HepG2 (cell line): Measurements from ENCODE around the gene ATE1. TPM values are rescaled to one million over a fixed set of nuclear protein-coding genes. Genes with fewer than 3 reads are reported as not detected.

Source experiments
- ATAC-seq: fragments of 200-7000 bp; cut with Tn5 transposase; 3 replicates; pipeline ENCODE4 v1.9.1; 2020; ENCODE audit warnings: mild to moderate bottlenecking, moderate library complexity
- BruUV-seq: library from RNA; stranded (reverse); fragments of 400-500 nt; replicated peaks from 2 replicates; lab custom pipeline; 2021; lab: Mats Ljungman, UMichigan
- CTCF ChIA-PET: fragments of 300-600 bp; formaldehyde crosslinking; extraction: SDS; loops from one replicate; lab custom pipeline; 2021; ENCODE audit warnings: low total read pairs, inconsistent platforms, low intra/inter-chr PET ratio; lab: Yijun Ruan, JAX
- POLR2A ChIA-PET: fragments of 350-600 bp; sonication (Branson Sonifier 250); formaldehyde crosslinking; loops from one replicate; lab custom pipeline; 2020; ENCODE audit warnings: antibody characterized with exemption, inconsistent platforms; lab: Yijun Ruan, JAX
- DNase-seq: peaks from one replicate; pipeline ENCODE4 v3.0.0-alpha.2; 2015; ENCODE audit warnings: low spot score
- FAIRE-seq: peaks from 3 replicates; lab custom pipeline; 2011; peaks lifted over from hg19 to GRCh38; lab: Jason Lieb, UNC
- H2AFZ ChIP-seq: one replicate; pipeline ENCODE4 v1.6.1; 2011; ENCODE audit warnings: low read length, inconsistent platforms
- H3K27ac ChIP-seq: fragments of 300-600 bp; 3 replicates; pipeline ENCODE4 v1.8.0; 2011; ENCODE audit warnings: mixed run types, mild to moderate bottlenecking, mixed read lengths, low read length, inconsistent platforms; ENCODE audit not compliant: insufficient read depth; ENCODE audit errors: extremely low read length
- H3K27me3 ChIP-seq, 2 experiments: fragments of 200-600 bp in 1 of 2; 2 replicates in 1 of 2; 3 replicates in 1 of 2; pipeline versions ENCODE4 v1.6.0 to v1.8.0; 2011; ENCODE audit warnings: low read length in 2 of 2, mild to moderate bottlenecking in 2 of 2, moderate library complexity in 2 of 2, inconsistent platforms in 1 of 2; ENCODE audit not compliant: insufficient read depth in 2 of 2, control insufficient read depth in 1 of 2
- H3K36me3 ChIP-seq, 2 experiments: fragments of 200-600 bp in 1 of 2; replicated peaks in 1 of 2; 2 replicates in 1 of 2; 3 replicates in 1 of 2; pipeline versions ENCODE4 v1.5.1 to v1.8.0; 2011; ENCODE audit warnings: low read length in 2 of 2, inconsistent platforms in 1 of 2; ENCODE audit not compliant: insufficient read depth in 2 of 2, control insufficient read depth in 1 of 2
- H3K4me1 ChIP-seq: 2 replicates; pipeline ENCODE4 v1.5.1; 2012; ENCODE audit warnings: low read length, inconsistent platforms; ENCODE audit not compliant: insufficient read depth
- H3K4me2 ChIP-seq: 2 replicates; pipeline ENCODE4 v1.6.0; 2011; ENCODE audit warnings: low read depth, low read length, inconsistent platforms
- H3K4me3 ChIP-seq, 3 experiments: fragments of 200-600 bp in 1 of 3; sonication (generic), shearing (Covaris generic) in 1 of 3; replicated peaks in 1 of 3; 2 replicates each; pipeline ENCODE4 v1.5.1; 2011 to 2016; ENCODE audit warnings: low read length in 3 of 3, inconsistent platforms in 2 of 3, low read depth in 2 of 3, mild to moderate bottlenecking in 2 of 3, control low read depth in 1 of 3, mixed read lengths in 1 of 3; ENCODE audit not compliant: insufficient read depth in 1 of 3
- H3K79me2 ChIP-seq: one replicate; pipeline ENCODE4 v1.6.1; 2011; ENCODE audit warnings: low read length, inconsistent platforms; ENCODE audit not compliant: insufficient read depth
- H3K9ac ChIP-seq: 2 replicates; pipeline ENCODE4 v1.6.0; 2011; ENCODE audit warnings: mild to moderate bottlenecking, low read depth, low read length, inconsistent platforms; ENCODE audit not compliant: insufficient read depth
- H3K9me3 ChIP-seq: 2 replicates; pipeline ENCODE4 v1.5.1; 2012; ENCODE audit warnings: mild to moderate bottlenecking, low read length
- H4K20me1 ChIP-seq: 2 replicates; pipeline ENCODE4 v1.6.0; 2011; ENCODE audit warnings: inconsistent platforms, mild to moderate bottlenecking, low read length, moderate library complexity; ENCODE audit not compliant: insufficient read depth
- CEBPG ChIP-seq: IDR thresholded peaks from 2 replicates; pipeline ENCODE4 v1.6.1; 2016
- SMYD3 ChIP-seq: sonication (generic); formaldehyde crosslinking; IDR thresholded peaks from 2 replicates; pipeline ENCODE4 v1.8.1; 2023; ENCODE audit warnings: mild to moderate bottlenecking, missing genetic modification reagents
- ZNF7 ChIP-seq: IDR thresholded peaks from 2 replicates; pipeline ENCODE4 v1.6.1; 2016; ENCODE audit warnings: missing biosample characterization, missing genetic modification reagents
- WGBS: methylation state at CpG from one replicate; pipeline ENCODE4 v1.1.6; 2017; ENCODE audit warnings: low lambda C conversion rate; 5-methylcytosine and 5-hydroxymethylcytosine counted together
- in situ Hi-C: cut with HindIII; loops from 2 replicates; pipeline ENCODE4 v1.10.0; 2017; ENCODE audit warnings: low pct_unique_long_range_greater_than_20kb; ENCODE audit not compliant: extremely low pct_ligation_motif_present
- intact Hi-C: fragments of 100-400 bp; cut with micrococcal nuclease; formaldehyde crosslinking; loops from one replicate; pipeline ENCODE4 v1.10.0; 2022; ENCODE audit not compliant: unreplicated experiment
- polyA plus RNA-seq, 8 experiments: library from polyadenylated mRNA; depleted of rRNA in 3 of 8; stranded (reverse) in 7 of 8; unstranded in 1 of 8; fragments of >200 nt; fragmentation: Illumina TruSeq in 4 of 8; extraction: Trizol in 4 of 8; gene quantifications; 2 replicates each; pipeline versions ENCODE4 v1.2.1 to v1.2.3, GENCODE V29; 2011 to 2016; ENCODE audit warnings: low read depth in 4 of 8, missing spikeins in 1 of 8, mixed read lengths in 1 of 8; ENCODE audit not compliant: insufficient read depth in 1 of 8
- total RNA-seq, 5 experiments: library from RNA; depleted of rRNA; stranded (reverse); fragments of >200 nt; fragmentation: Illumina TruSeq; extraction: Trizol; gene quantifications; 2 replicates each; pipeline ENCODE4 v1.2.3, GENCODE V29; 2016; ENCODE audit warnings: low read depth in 1 of 5
- TF ChIP-seq, protein P1 (sequence below): IDR thresholded peaks from 2 replicates; pipeline ENCODE4 v1.6.1; 2016; ENCODE audit warnings: control low read depth

ATE1 gene
- total and polyA plus RNA-seq, 2 of the 13 experiments (the other 11 are each of a cell fraction or from before 2014, with no cell fraction given) = 17.5 to 42.2 TPM

DNA sequence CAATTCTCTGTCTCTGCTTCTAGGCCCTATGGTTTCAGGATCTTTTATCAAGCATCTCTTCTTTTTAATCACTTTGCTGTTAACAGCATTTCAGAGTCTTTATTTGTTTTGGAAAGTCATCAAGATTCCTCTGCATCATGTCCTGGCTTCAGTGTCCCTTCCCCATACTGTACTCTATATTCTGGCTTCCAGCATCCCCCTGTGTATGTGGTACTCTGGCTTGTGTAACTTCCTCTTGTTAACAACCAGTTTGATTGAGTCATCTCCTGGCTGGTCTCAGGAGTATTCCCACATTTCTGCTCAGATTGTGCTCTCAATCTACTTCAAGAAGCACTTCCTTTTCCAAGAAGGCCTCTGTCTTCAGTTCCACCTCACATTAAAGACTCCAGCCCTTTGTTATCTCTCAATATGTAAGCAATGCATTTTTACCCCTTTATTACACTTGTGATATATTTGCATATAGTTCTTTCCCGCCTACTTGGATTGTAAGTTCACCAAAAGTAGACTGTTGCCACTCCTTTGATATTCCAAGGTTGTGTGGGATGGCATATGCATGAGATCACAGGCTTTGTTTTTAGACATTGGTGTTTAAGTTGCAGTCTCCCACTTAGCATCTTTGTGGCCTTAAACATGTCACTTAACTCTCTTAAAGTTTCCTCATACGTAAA lies 15.1 kb upstream of the ATE1 start:
- TF ChIP-seq SMYD3 (CRISPR knock-in tag) (no peak), CEBPG (CRISPR knock-in tag) (0 out of 2 replicates have a peak, but pooled peaks have one; percentile 17)
- DNase-seq (no peak), FAIRE-seq (no peak), ATAC-seq (peak; percentile 63; the same call in 2 of the 3 replicates)
- Histone ChIP-seq H3K9me3 (no peaks in the 10 kb centered on the region), H3K4me3 (no peak overlapping the region), H4K20me1 (no peaks in the 10 kb centered on the region), H3K79me2 (no peaks in the 10 kb centered on the region), H3K4me2 (no peak overlapping the region), H3K9ac (no peak overlapping the region), H3K27ac (no peak overlapping the region), H3K36me3 (no peaks in the 10 kb centered on the region), H2AFZ (no peak overlapping the region), H3K27me3 (no peaks in the 10 kb centered on the region), H3K4me1 (peaks cover 10% of the 10 kb centered on the region)
- no TSS peak for BruUV-seq
- ChIA-PET POLR2A (no interaction called here), CTCF (no interaction called here)
- in situ Hi-C loops = no loop called here
- WGBS = 52% methylated on average over 2 of the region's 2 CpGs
- intact Hi-C loops = no loop called here

DNA sequence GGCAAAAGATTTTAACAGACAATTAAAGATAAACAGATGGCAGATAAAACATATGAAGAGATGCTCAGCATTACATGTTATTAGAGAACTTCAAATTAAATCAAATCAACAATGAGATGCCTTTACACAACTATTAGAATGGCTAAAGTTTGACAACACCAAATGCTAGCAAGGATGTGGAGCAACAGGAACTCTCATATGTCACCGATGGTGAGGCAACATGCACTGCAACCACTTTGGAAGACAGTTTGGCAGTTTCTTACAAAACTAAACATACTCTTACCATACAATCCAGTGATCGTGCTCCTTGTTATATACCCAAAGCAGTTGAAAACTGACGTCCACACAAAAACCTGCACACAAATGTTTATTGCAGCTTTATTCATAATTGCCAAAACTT lies 13.7 kb upstream of the ATE1 start:
- no peak overlapping the region for H3K4me3 ChIP-seq
- no peak overlapping the region for H2AFZ ChIP-seq
- 59% methylated on average over 3 of the region's 3 CpGs for WGBS
- no peak overlapping the region for H3K27ac ChIP-seq
- in situ Hi-C loops (no loop called here), intact Hi-C loops (no loop called here)
- H3K4me1 ChIP-seq = peaks cover 17% of the 10 kb centered on the region
- no peaks in the 10 kb centered on the region for H3K27me3 ChIP-seq
- H3K4me2 ChIP-seq = no peak overlapping the region
- no TSS peak for BruUV-seq
- H3K9me3 ChIP-seq = no peaks in the 10 kb centered on the region
- peak; percentile 75 for TF ChIP-seq ZNF7 (CRISPR knock-in tag)
- TF ChIP-seq, protein P1, sequence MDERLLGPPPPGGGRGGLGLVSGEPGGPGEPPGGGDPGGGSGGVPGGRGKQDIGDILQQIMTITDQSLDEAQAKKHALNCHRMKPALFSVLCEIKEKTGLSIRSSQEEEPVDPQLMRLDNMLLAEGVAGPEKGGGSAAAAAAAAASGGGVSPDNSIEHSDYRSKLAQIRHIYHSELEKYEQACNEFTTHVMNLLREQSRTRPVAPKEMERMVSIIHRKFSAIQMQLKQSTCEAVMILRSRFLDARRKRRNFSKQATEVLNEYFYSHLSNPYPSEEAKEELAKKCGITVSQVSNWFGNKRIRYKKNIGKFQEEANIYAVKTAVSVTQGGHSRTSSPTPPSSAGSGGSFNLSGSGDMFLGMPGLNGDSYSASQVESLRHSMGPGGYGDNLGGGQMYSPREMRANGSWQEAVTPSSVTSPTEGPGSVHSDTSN (CRISPR knock-in tag) = no peak
- CTCF ChIA-PET = no interaction called here
- no peaks in the 10 kb centered on the region for H3K36me3 ChIP-seq
- no peaks in the 10 kb centered on the region for H4K20me1 ChIP-seq
- H3K9ac ChIP-seq = no peak overlapping the region
- DNase-seq = no peak
- POLR2A ChIA-PET = no interaction called here
- no peak for FAIRE-seq
- no peaks in the 10 kb centered on the region for H3K79me2 ChIP-seq
- ATAC-seq = no peak
